Spleen (tissue), 11 donors: ENCODE results near the gene SETX. TPM values are rescaled to one million over a fixed set of nuclear protein-coding genes. Genes with fewer than 3 reads are reported as not detected.

ENCODE experiments used
- DNase-seq: peaks from one replicate; pipeline ENCODE4 v3.0.0-alpha.2; 2020
- H3K27ac ChIP-seq, 8 donors: fragments of 200-600 bp; sonication (generic) in 7 of 8; 1 replicate in 4 of 8; 2 replicates in 4 of 8; pipeline versions ENCODE4 v1.5.0 to v1.8.0; 2016 to 2021; ENCODE audit warnings: inconsistent platforms in 4 of 8, mild to moderate bottlenecking in 4 of 8, moderate library complexity in 1 of 8
- H3K27me3 ChIP-seq, 7 donors: fragments of 200-600 bp; sonication (generic) in 6 of 7; replicated peaks in 1 of 7; 1 replicate in 4 of 7; 2 replicates in 3 of 7; pipeline versions ENCODE4 v1.5.0 to v1.8.0; 2016 to 2021; ENCODE audit warnings: inconsistent platforms in 3 of 7, mild to moderate bottlenecking in 1 of 7
- H3K36me3 ChIP-seq, 6 donors: fragments of 200-600 bp; sonication (generic) in 5 of 6; 1 replicate in 4 of 6; 2 replicates in 2 of 6; pipeline versions ENCODE4 v1.5.0 to v1.8.0; 2016 to 2021; ENCODE audit warnings: inconsistent platforms in 2 of 6
- H3K4me1 ChIP-seq, 6 donors: fragments of 200-600 bp; sonication (generic) in 5 of 6; 1 replicate in 3 of 6; 2 replicates in 3 of 6; pipeline versions ENCODE4 v1.5.0 to v1.8.0; 2016 to 2021; ENCODE audit warnings: inconsistent platforms in 3 of 6
- H3K4me3 ChIP-seq, 8 donors: fragments of 200-600 bp; sonication (generic) in 7 of 8; 1 replicate in 4 of 8; 2 replicates in 4 of 8; pipeline versions ENCODE4 v1.5.0 to v1.8.0; 2016 to 2021; ENCODE audit warnings: inconsistent platforms in 4 of 8, mild to moderate bottlenecking in 4 of 8, moderate library complexity in 2 of 8
- H3K9me3 ChIP-seq, 8 donors: fragments of 200-600 bp; sonication (generic) in 7 of 8; 1 replicate in 4 of 8; 2 replicates in 4 of 8; pipeline versions ENCODE4 v1.5.0 to v1.8.0; 2016 to 2021; ENCODE audit warnings: inconsistent platforms in 4 of 8
- POLR2A ChIP-seq, 3 donors: fragments of 450-650 bp; IDR thresholded peaks; one replicate each; pipeline ENCODE4 v1.5.1; 2017; ENCODE audit warnings: antibody characterized with exemption in 3 of 3, mild to moderate bottlenecking in 1 of 3
- POLR2AphosphoS5 ChIP-seq, 3 donors: sonication (generic); formaldehyde crosslinking; IDR thresholded peaks; one replicate each; pipeline ENCODE4 v1.5.1; 2017; ENCODE audit warnings: antibody characterized with exemption in 3 of 3
- WGBS, 5 donors: extraction: QIAGEN DNeasy Blood & Tissue Kit in 3 of 5; methylation state at CpG; one replicate each; pipeline versions ENCODE4 v1.1.5 to v1.1.7; 2013 to 2018; 5-methylcytosine and 5-hydroxymethylcytosine counted together
- intact Hi-C: fragments of 100-400 bp; cut with DNase I; formaldehyde crosslinking; loops from one replicate; pipeline ENCODE4 v1.15.0; 2023; ENCODE audit warnings: low total_unique reads
- polyA plus RNA-seq, 3 donors: library from polyadenylated mRNA; stranded (reverse); fragments of 200-250 nt; gene quantifications; one replicate each; pipeline ENCODE4 v1.2.1, GENCODE V29; 2013
- total RNA-seq, 7 donors: library from RNA; depleted of rRNA in 3 of 7; stranded (reverse); fragments of >200 nt in 3 of 7; fragmentation: NEBNext Ultra II Directional in 4 of 7; extraction: Animal tissue kit (Norgen Biotek cat#: 25700) in 4 of 7; gene quantifications; one replicate each; pipeline versions ENCODE4 v1.1.0 to v1.2.1, GENCODE V29; 2016 to 2021
- TF ChIP-seq, protein P1 (sequence below), 11 experiments: fragments of 200-600 bp in 7 of 11; fragments of 450-650 bp in 4 of 11; sonication (generic) in 4 of 11; IDR thresholded peaks in 8 of 11; conservative IDR thresholded peaks in 3 of 11; 1 replicate in 7 of 11; 2 replicates in 4 of 11; pipeline versions ENCODE4 v1.4.0 to v1.8.0; 2016 to 2021; ENCODE audit warnings: antibody characterized with exemption in 11 of 11, inconsistent platforms in 4 of 11, mild to moderate bottlenecking in 1 of 11
- donor health status: healthy with polysubstance abuse.
- donor health status: DM: no; HTN: no; CAD: no; lungs with moderate emphysema.
- donor health status: DM: no; HTN: no; CAD: no.
- donor health status: Bipolar disorder and iron deficiency.
- donor health status: healthy.
- donor health status: DM: no; HTN: no; CAD: no.
- donor health status: DM: yes; HTN: yes; CAD: no.

Gene SETX
- total and polyA plus RNA-seq, 10 donors = 27.0 to 154 (median 104) TPM

- 64 to 78% (median 76%) methylated on average over 9 of the region's 9 CpGs for WGBS, 5 donors
- TF ChIP-seq POLR2A (IDR thresholded peaks at IDR 0.05) (no peak), POLR2AphosphoS5 (IDR thresholded peaks at IDR 0.05) (no peak)
- TF ChIP-seq, protein P1, sequence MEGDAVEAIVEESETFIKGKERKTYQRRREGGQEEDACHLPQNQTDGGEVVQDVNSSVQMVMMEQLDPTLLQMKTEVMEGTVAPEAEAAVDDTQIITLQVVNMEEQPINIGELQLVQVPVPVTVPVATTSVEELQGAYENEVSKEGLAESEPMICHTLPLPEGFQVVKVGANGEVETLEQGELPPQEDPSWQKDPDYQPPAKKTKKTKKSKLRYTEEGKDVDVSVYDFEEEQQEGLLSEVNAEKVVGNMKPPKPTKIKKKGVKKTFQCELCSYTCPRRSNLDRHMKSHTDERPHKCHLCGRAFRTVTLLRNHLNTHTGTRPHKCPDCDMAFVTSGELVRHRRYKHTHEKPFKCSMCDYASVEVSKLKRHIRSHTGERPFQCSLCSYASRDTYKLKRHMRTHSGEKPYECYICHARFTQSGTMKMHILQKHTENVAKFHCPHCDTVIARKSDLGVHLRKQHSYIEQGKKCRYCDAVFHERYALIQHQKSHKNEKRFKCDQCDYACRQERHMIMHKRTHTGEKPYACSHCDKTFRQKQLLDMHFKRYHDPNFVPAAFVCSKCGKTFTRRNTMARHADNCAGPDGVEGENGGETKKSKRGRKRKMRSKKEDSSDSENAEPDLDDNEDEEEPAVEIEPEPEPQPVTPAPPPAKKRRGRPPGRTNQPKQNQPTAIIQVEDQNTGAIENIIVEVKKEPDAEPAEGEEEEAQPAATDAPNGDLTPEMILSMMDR (IDR thresholded peaks at IDR 0.05 in 8 of 11, conservative IDR thresholded peaks at IDR 0.05 in 3 of 11) = no peak
- Histone ChIP-seq H3K27ac (no peak overlapping the region), H3K4me3 (no peak overlapping the region), H3K36me3 (no peaks in the 10 kb centered on the region), H3K4me1 (peaks cover 0 to 51% (median 31%) of the 10 kb centered on the region in 6 donors), H3K27me3 (peaks cover 0 to 78% (median 4%) of the 10 kb centered on the region in 7 donors), H3K9me3 (no peaks in the 10 kb centered on the region)
- intact Hi-C loops = loop anchor here (10.0 kb wide), 1 partner anchor 73 kb away; the partner anchor contains the start of gene NTNG2
- DNase-seq = no peak
Observed at GRCh38 chr9:132237481-132237880, 117.3 kb downstream of the SETX start.

DNA sequence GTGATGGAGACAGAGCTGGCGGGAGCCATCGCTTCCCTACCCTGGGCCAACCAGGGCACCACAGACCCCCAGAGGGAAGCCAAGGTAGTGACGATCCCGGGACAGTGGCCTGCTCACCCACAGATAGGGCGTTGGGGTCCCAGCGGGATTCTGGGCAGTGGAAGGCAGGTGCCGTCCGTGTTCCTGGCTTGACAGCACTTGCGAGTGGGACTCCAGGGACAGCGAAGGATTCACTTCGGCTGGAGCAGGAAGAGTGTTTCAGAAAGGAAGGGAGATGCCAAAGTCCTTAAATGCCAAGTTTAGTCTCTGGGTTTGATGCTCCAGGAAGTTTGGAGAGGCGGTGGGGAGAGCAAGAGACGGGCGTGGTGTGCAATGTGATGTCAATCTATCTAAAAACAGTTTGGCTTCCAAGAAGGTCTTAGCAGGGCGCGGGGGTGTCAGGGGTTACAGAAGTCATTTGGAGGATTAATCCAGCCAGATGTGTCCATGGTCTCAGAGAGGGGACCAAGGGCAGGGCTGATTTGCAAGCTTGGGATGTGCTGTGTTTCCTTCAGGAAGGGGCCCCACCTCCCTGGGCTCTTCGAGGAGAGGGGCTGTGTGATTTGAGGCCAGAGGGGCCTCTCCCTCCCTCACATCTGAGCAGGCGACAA, 118.0 kb downstream of the SETX start:
- intact Hi-C loops = loop anchor here (10.0 kb wide), 1 partner anchor 72 kb away; the partner anchor contains the start of gene NTNG2
- WGBS, 5 donors = 48 to 54% (median 49%) methylated on average over 18 of the region's 18 CpGs
- no peak for TF ChIP-seq POLR2A (IDR thresholded peaks at IDR 0.05)
- TF ChIP-seq POLR2AphosphoS5 (IDR thresholded peaks at IDR 0.05) = no peak
- TF ChIP-seq, protein P1 (IDR thresholded peaks at IDR 0.05 in 8 of 11, conservative IDR thresholded peaks at IDR 0.05 in 3 of 11) = peak in 6 of 11 experiments; percentile 7 to 65 (median 54)
- peaks cover 0 to 78% (median 6%) of the 10 kb centered on the region in 7 donors for H3K27me3 ChIP-seq
- H3K36me3 ChIP-seq = no peaks in the 10 kb centered on the region
- peaks cover 0 to 49% (median 29%) of the 10 kb centered on the region in 6 donors for H3K4me1 ChIP-seq
- no peaks in the 10 kb centered on the region for H3K9me3 ChIP-seq
- no peak for DNase-seq
- no peak overlapping the region for H3K27ac ChIP-seq
- no peak overlapping the region for H3K4me3 ChIP-seq

- Histone ChIP-seq H3K9me3 (no peaks in the 10 kb centered on the region), H3K36me3 (no peaks in the 10 kb centered on the region), H3K4me1 (peaks cover 0 to 42% (median 24%) of the 10 kb centered on the region in 6 donors), H3K4me3 (no peak overlapping the region), H3K27me3 (peaks cover 0 to 78% (median 10%) of the 10 kb centered on the region in 7 donors), H3K27ac (no peak overlapping the region)
- WGBS, 5 donors = 42 to 49% (median 48%) methylated on average over 17 to 19 of the region's 19 CpGs
- DNase-seq = peak; percentile 93
- intact Hi-C loops = loop anchor here (10.0 kb wide), 1 partner anchor 71 kb away; the partner anchor contains the start of gene NTNG2
- TF ChIP-seq, protein P1 (IDR thresholded peaks at IDR 0.05 in 8 of 11, conservative IDR thresholded peaks at IDR 0.05 in 3 of 11) = peak; percentile 67 to 95 (median 93)
- TF ChIP-seq POLR2AphosphoS5 (IDR thresholded peaks at IDR 0.05) (no peak), POLR2A (IDR thresholded peaks at IDR 0.05) (no peak)
Observed at GRCh38 chr9:132235894-132236661, 118.7 kb downstream of the SETX start.
